HG02852 (cell line): ENCODE data around the gene RAB4A.
"Not testable (repeated sequence)": the region's sequence is repeated elsewhere in the genome, so short reads cannot be mapped to it uniquely, and the experiment has no call there.

Experiments used
- ATAC-seq: cut with Tn5 transposase; IDR thresholded peaks from one replicate; pipeline ENCODE4 v1.9.1; 2021; ENCODE audit warnings: mild to moderate bottlenecking, moderate library complexity; ENCODE audit not compliant: unreplicated experiment

The RAB4A gene

DNA sequence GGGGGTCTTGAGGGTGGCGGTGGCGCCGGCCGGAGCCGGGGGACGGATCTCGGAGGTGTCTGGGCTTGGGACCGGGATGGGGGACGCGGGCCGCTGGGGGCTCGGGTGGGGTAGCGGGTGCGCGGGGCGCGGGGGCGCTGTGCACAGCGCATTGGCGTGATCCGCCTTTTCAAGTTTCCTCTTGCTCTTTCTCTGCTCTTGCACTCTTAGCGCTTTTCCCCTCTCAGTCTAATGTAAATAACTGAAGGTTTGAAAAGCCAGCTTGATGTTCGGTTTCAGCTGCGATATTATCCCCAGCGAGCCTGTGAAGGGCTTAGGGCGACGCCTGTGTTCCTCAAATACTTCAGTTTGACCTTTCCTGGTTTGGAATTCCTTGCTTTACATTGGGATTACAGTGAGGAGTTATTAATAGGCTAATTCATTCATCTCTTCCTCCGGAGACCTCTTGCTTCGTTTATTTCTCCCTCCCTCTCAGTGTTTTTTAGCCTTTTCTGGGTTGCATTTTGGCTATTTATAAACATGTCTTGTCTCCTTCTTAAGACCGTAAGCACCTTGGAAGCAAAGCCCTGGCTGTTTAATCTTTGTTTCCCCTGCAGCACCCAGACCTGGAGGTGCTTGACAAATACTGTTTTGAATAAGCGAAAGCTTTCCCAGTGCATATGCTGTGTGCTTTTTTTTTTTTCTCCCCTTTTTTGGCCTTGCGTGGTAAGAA is 693 bp downstream of the RAB4A start:
- ATAC-seq: peak; percentile 67

DNA sequence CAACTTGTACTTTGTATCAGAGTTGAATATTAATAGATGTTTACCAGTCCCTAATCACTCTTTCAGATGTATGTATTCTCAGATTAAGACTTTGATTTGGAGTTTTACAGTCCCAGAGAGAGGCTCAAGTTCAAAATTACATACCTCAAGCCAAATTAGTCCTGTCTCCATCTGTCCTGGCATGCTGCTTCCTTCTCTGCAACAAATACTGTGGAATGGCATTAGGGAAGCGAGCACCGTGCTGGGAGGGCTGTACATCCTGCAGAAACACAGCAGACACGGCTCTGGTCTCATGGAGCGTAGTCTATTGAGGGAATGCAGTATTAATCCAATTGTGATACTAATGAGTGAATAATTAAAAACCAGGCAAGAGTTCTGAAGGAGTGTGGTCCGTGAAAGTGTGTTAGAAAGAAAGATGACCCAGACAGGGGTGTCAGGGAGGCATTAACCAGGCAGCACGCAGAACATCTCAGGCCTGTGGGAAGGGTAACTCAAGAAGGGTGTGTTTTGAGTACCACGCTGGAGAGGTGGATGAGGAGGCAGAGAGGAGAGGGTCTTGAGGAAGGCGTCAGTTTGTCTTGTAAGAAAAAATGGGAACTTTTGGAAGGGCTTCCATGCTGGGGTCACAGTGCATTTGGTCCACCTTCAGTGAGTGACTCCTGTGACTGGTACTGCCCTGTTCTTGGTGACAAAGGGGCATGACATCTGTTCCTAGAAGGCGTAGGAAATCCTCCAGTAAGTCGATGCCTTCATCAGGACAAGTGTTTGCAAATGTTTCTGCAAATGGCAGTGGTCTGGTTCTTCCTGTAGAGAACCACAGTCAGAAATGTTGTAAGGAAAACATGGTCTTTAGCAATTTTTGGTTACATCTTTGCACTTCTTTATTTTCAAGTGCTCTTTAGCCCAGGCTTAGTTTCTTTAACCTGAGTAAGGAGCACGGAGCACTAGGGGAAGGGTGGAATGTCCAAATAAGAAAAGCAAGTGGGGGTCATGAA is 1.6 kb downstream of the RAB4A start:
- no peak for ATAC-seq

- no peak for ATAC-seq
Measured at GRCh38 chr1:229273507-229274232, 2.8 kb downstream of the RAB4A start.

- no peak for ATAC-seq
Measured at GRCh38 chr1:229275005-229275404, 4.1 kb downstream of the RAB4A start.

DNA sequence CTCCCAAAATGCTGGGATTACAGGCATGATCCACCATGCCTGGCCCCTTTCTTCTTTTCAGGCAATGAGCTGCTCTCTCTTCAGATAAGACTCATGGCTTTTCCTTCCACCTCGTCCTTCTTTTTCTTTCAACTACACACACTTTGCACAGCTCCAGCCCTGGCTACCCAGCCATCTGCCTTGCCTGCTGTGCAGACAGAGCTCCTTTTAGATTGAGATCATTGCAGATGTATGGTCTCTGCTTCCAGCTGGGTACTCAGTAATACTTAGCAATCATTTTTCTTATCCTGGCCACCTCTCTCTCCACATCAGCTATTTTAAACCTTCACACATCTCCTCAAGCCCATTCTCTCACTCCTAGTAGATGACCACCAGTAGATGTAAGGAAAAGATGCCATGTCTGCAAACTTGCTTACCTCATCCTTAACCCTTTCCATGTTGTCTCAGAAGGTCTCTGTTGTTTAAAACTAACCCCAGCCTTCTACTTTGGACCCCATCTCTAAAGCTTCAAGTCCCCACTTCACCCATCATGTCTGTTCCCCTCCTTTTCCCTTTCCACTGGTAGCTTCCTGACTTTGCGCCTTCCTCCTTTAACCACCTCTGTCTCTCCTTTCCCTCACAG is 7.3 kb downstream of the RAB4A start:
- no peak for ATAC-seq

- no peak for ATAC-seq
Measured at GRCh38 chr1:229279242-229279641, 8.3 kb downstream of the RAB4A start.

DNA sequence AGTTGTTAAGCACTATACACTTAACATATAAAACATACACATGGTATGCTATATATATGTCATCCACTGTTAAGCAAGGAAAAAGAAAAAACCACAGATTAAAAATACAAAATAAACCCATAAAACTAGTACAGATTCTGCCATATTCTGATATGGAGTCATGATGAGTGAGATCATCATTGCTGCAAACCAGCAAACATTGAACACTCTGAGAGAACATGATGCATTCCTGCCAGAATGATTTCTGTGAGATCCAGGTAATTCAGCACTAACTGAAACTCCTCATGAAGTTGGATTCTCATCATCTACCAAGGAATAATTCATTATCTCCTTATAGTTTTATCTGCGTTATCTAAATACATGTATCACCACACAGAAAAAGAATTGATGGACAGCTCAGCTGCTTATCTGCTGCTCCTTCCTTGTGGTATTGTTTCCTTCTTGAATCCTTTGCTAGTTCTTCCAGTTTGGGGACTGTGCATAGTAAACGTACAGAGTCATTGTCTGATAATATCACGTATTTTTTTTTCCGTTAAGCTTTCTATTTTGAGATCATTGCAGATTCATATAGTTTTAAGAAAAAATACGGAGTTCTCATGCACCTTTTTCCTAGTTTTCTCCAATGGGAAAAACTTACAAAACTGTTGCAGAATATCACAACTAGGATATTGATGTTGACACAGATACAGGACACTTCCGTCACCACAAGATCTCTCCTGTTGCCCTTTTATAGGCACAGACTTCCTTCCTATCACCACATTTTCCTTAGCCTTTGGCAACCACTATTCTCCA is 9.3 kb downstream of the RAB4A start:
- ATAC-seq: no peak

DNA sequence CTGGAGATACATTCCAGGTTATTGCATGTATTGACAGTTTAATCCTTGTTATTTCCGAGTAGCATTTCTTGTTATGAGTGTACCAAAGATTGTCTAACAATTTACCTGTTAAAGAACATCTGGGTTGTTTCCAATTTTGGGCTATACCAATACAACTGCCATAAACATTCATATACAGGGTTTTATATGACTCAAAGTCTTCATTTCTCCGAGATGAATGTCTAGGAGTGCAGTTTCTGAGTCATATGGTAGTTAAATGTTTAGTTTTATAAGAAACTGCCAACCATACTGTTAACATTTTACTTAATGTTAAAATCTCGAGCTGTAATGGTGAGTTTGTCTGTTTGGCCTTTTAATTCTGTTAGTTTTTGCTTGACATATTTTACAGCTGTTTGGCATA is 10.0 kb downstream of the RAB4A start:
- no peak for ATAC-seq

GRCh38 chr1:229281339-229281926 is 10.5 kb downstream of the RAB4A start:
- no peak for ATAC-seq

DNA sequence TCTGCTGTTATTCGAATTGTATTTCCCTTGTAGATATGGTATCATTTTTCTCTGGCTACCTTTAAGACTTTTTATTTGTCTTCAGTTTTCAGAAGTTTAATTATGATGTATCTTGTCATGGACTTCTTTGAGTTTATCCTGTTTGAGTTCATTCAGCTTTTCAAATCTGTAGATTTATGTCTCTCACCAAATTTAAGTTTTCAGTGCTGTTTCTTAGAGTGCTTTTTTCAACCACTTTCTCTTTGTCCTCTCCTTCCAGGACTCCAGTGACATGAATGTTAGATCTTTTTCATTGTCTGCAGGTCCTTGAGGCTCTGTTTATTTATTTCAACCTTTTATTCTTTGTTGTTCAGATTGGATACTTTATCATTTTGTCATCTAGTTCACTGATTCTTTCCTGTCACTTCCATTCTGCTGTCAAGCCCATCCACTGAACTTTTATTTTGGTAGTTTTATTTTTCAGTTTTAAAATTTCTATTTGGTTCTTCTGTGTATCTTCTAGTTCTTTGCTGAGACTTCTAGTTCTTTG is 11.4 kb downstream of the RAB4A start:
- ATAC-seq: no peak

- ATAC-seq: no peak
Measured at GRCh38 chr1:229283183-229283611, 12.3 kb downstream of the RAB4A start.

DNA sequence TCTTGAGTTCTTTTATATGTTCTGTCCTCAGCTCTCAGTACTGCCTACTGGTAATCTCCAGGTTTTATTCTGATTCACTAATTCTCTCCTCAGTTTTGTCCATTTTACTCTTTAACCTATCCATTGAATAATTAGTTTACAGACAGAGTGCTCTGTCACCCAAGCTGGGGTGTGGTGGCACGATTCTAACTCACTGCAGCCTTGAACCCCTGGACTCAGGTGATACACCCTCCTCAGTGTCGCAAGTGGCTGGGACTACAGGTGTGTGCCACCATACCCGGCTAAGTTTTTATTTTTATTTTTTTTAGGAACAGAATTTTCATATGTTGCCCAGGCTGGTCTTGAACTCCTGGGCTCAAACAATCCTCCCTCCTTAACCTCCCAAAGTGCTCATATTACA is 14.0 kb downstream of the RAB4A start:
- no peak for ATAC-seq

DNA sequence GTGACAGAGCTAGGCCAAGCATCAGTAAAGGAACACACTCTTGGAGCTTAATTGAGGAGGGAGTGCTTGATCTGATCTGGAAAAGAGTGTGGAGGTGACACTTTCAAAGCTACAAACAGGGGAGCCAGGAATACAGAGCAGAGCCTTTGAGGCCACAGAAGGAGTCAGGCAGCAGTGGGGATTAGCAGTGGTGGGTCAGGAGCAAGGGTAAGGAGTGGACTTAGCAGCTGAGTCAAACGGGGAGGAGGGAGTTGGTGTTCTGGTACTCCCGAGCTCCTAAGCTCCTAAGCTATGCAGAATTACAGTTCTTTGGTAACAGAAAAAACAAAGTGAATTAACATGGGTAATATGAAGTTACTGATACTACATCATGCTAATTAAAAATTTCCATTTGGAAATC is 14.5 kb downstream of the RAB4A start:
- ATAC-seq: no peak

GRCh38 chr1:229286099-229286766 is 15.3 kb downstream of the RAB4A start:
- ATAC-seq: no peak

GRCh38 chr1:229287267-229287666 is 16.4 kb downstream of the RAB4A start:
- ATAC-seq: no peak

GRCh38 chr1:229288516-229288915 is 17.6 kb downstream of the RAB4A start:
- ATAC-seq: no peak

GRCh38 chr1:229291686-229292085 is 20.8 kb downstream of the RAB4A start:
- not testable (repeated sequence) for ATAC-seq

DNA sequence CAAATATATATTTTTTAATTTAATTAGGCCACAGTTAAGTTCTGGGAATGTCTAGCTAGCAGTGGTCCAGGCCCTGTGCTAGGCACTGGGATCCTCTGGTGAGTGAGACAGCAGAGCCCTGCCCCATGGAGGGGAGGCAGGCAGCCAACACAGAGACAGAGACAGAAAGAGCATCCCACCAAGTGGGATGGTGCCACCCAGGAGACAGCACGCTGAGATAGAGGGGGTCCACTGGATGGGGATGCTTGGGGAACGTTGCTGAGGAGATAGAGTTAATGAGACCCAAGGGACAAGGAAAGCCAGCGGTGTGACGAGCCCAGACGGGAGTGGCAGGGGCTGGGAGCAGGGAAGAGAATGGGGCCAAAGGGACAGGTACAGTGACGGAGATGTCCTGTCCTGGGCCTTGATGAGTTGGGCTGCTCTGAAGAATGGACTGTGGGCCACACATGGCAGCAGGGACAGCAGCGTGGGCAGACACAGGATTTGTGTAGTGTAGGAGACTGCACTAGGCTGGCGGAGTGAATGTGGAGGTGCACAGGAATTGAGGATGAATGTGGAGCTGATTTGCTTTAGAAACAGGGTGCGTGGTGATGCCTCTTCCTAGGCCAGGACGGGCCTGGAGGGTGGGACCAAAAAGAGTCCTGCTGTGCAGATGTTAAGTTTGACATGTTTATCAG is 22.8 kb downstream of the RAB4A start:
- ATAC-seq: no peak
